Measurements from ENCODE around the gene EXOC7.

Gene EXOC7

GRCh38 chr17:76123749-76124581, 20.4 kb upstream of the EXOC7 start:
- H3K27ac ChIP-seq (ENCODE audit: low read length): no peak overlapping the region
- H3K9me3 ChIP-seq (ENCODE audit: insufficient read depth, low read depth, low read length): no peaks in the 10 kb centered on the region
- H3K36me3 ChIP-seq (ENCODE audit: insufficient read depth, low read depth, low read length): no peaks in the 10 kb centered on the region
- no peak overlapping the region for H3K4me3 ChIP-seq (ENCODE audit: low read length)
- peaks cover 14% of the 10 kb centered on the region for H3K27me3 ChIP-seq (ENCODE audit: insufficient read depth, low read length)
- peaks cover 7% of the 10 kb centered on the region; the same call in 1 of the 2 replicates for H3K4me1 ChIP-seq (ENCODE audit: insufficient read depth, low read length)
- H3K9ac ChIP-seq (ENCODE audit: low read depth, low read length): no peak overlapping the region

- Histone ChIP-seq H3K27ac (ENCODE audit: low read length) (no peak overlapping the region), H3K4me3 (ENCODE audit: low read length) (no peak overlapping the region), H3K36me3 (ENCODE audit: insufficient read depth, low read depth, low read length) (no peaks in the 10 kb centered on the region), H3K4me1 (ENCODE audit: insufficient read depth, low read length) (peaks cover 7% of the 10 kb centered on the region; the same call in 1 of the 2 replicates), H3K27me3 (ENCODE audit: insufficient read depth, low read length) (peaks cover 14% of the 10 kb centered on the region), H3K9ac (ENCODE audit: low read depth, low read length) (no peak overlapping the region), H3K9me3 (ENCODE audit: insufficient read depth, low read depth, low read length) (no peaks in the 10 kb centered on the region)
Measured at GRCh38 chr17:76123191-76123499, 19.6 kb upstream of the EXOC7 start.

- Histone ChIP-seq H3K9me3 (ENCODE audit: insufficient read depth, low read depth, low read length) (no peaks in the 10 kb centered on the region), H3K4me3 (ENCODE audit: low read length) (peak overlapping the region; percentile 53; the same call in 1 of the 2 replicates), H3K4me1 (ENCODE audit: insufficient read depth, low read length) (peaks cover 7% of the 10 kb centered on the region; the same call in 1 of the 2 replicates), H3K9ac (ENCODE audit: low read depth, low read length) (peak overlapping the region; percentile 51; the same call in 1 of the 2 replicates), H3K36me3 (ENCODE audit: insufficient read depth, low read depth, low read length) (no peaks in the 10 kb centered on the region), H3K27me3 (ENCODE audit: insufficient read depth, low read length) (peaks cover 14% of the 10 kb centered on the region), H3K27ac (ENCODE audit: low read length) (no peak overlapping the region)
Measured at GRCh38 chr17:76122431-76123190, 19.0 kb upstream of the EXOC7 start.

- no peak overlapping the region for H3K27ac ChIP-seq (ENCODE audit: low read length)
- peak overlapping the region; percentile 51; the same call in 1 of the 2 replicates for H3K9ac ChIP-seq (ENCODE audit: low read depth, low read length)
- peak overlapping the region; percentile 53; the same call in 1 of the 2 replicates for H3K4me3 ChIP-seq (ENCODE audit: low read length)
Measured at GRCh38 chr17:76121932-76122430, 18.4 kb upstream of the EXOC7 start.

GRCh38 chr17:76120658-76121008, 17.0 kb upstream of the EXOC7 start:
- H3K4me3 ChIP-seq (ENCODE audit: low read length): no peak overlapping the region
- no peak overlapping the region for H3K27ac ChIP-seq (ENCODE audit: low read length)
- H3K9ac ChIP-seq (ENCODE audit: low read depth, low read length): no peak overlapping the region
- H3K9me3 ChIP-seq (ENCODE audit: insufficient read depth, low read depth, low read length): no peaks in the 10 kb centered on the region
- H3K36me3 ChIP-seq (ENCODE audit: insufficient read depth, low read depth, low read length): no peaks in the 10 kb centered on the region
- H3K27me3 ChIP-seq (ENCODE audit: insufficient read depth, low read length): peaks cover 14% of the 10 kb centered on the region
- H3K4me1 ChIP-seq (ENCODE audit: insufficient read depth, low read length): peaks cover 7% of the 10 kb centered on the region; the same call in 1 of the 2 replicates

More at GRCh38 chr17:76121932-76122430, 18.4 kb upstream of the EXOC7 start:
- H3K4me1 ChIP-seq (ENCODE audit: insufficient read depth, low read length): peaks cover 7% of the 10 kb centered on the region; the same call in 1 of the 2 replicates
- no peaks in the 10 kb centered on the region for H3K9me3 ChIP-seq (ENCODE audit: insufficient read depth, low read depth, low read length)
- H3K36me3 ChIP-seq (ENCODE audit: insufficient read depth, low read depth, low read length): no peaks in the 10 kb centered on the region
- H3K27me3 ChIP-seq (ENCODE audit: insufficient read depth, low read length): peaks cover 14% of the 10 kb centered on the region

GRCh38 chr17:76119409-76120371, 16.1 kb upstream of the EXOC7 start:
- Histone ChIP-seq H3K9ac (ENCODE audit: low read depth, low read length) (no peak overlapping the region), H3K4me3 (ENCODE audit: low read length) (no peak overlapping the region), H3K9me3 (ENCODE audit: insufficient read depth, low read depth, low read length) (no peaks in the 10 kb centered on the region), H3K4me1 (ENCODE audit: insufficient read depth, low read length) (peaks cover 7% of the 10 kb centered on the region; the same call in 1 of the 2 replicates), H3K27ac (ENCODE audit: low read length) (no peak overlapping the region), H3K36me3 (ENCODE audit: insufficient read depth, low read depth, low read length) (no peaks in the 10 kb centered on the region), H3K27me3 (ENCODE audit: insufficient read depth, low read length) (peaks cover 14% of the 10 kb centered on the region)

GRCh38 chr17:76115138-76115754, 11.7 kb upstream of the EXOC7 start:
- Histone ChIP-seq H3K9ac (ENCODE audit: low read depth, low read length) (no peak overlapping the region), H3K4me1 (ENCODE audit: insufficient read depth, low read length) (peaks cover 1% of the 10 kb centered on the region; the same call in 1 of the 2 replicates), H3K9me3 (ENCODE audit: insufficient read depth, low read depth, low read length) (no peaks in the 10 kb centered on the region), H3K27ac (ENCODE audit: low read length) (no peak overlapping the region), H3K4me3 (ENCODE audit: low read length) (no peak overlapping the region), H3K27me3 (ENCODE audit: insufficient read depth, low read length) (0 out of 2 replicates have a peak, but pooled peaks cover 2% of the 10 kb centered on the region), H3K36me3 (ENCODE audit: insufficient read depth, low read depth, low read length) (no peaks in the 10 kb centered on the region)

GRCh38 chr17:76111956-76112355, 8.4 kb upstream of the EXOC7 start:
- Histone ChIP-seq H3K36me3 (ENCODE audit: insufficient read depth, low read depth, low read length) (no peaks in the 10 kb centered on the region), H3K4me1 (ENCODE audit: insufficient read depth, low read length) (no peaks in the 10 kb centered on the region), H3K27me3 (ENCODE audit: insufficient read depth, low read length) (no peaks in the 10 kb centered on the region), H3K27ac (ENCODE audit: low read length) (no peak overlapping the region), H3K9me3 (ENCODE audit: insufficient read depth, low read depth, low read length) (no peaks in the 10 kb centered on the region), H3K4me3 (ENCODE audit: low read length) (no peak overlapping the region), H3K9ac (ENCODE audit: low read depth, low read length) (no peak overlapping the region)

GRCh38 chr17:76107509-76107908, 3.9 kb upstream of the EXOC7 start:
- Histone ChIP-seq H3K4me1 (ENCODE audit: insufficient read depth, low read length) (peaks cover 14% of the 10 kb centered on the region), H3K9me3 (ENCODE audit: insufficient read depth, low read depth, low read length) (no peaks in the 10 kb centered on the region), H3K36me3 (ENCODE audit: insufficient read depth, low read depth, low read length) (no peaks in the 10 kb centered on the region), H3K4me3 (ENCODE audit: low read length) (no peak overlapping the region), H3K27ac (ENCODE audit: low read length) (no peak overlapping the region), H3K27me3 (ENCODE audit: insufficient read depth, low read length) (no peaks in the 10 kb centered on the region), H3K9ac (ENCODE audit: low read depth, low read length) (no peak overlapping the region)

- H3K27me3 ChIP-seq (ENCODE audit: insufficient read depth, low read length): no peaks in the 10 kb centered on the region
- no peak overlapping the region for H3K27ac ChIP-seq (ENCODE audit: low read length)
- peaks cover 6% of the 10 kb centered on the region; the same call in 1 of the 2 replicates for H3K36me3 ChIP-seq (ENCODE audit: insufficient read depth, low read depth, low read length)
- no peak overlapping the region; the same call in 1 of the 2 replicates for H3K9ac ChIP-seq (ENCODE audit: low read depth, low read length)
- no peaks in the 10 kb centered on the region for H3K9me3 ChIP-seq (ENCODE audit: insufficient read depth, low read depth, low read length)
- H3K4me1 ChIP-seq (ENCODE audit: insufficient read depth, low read length): peaks cover 14% of the 10 kb centered on the region
- no peak overlapping the region for H3K4me3 ChIP-seq (ENCODE audit: low read length)
Measured at GRCh38 chr17:76106703-76107102, 3.1 kb upstream of the EXOC7 start.

GRCh38 chr17:76104896-76105231, 1.3 kb upstream of the EXOC7 start:
- no peaks in the 10 kb centered on the region for H3K27me3 ChIP-seq (ENCODE audit: insufficient read depth, low read length)
- no peaks in the 10 kb centered on the region for H3K9me3 ChIP-seq (ENCODE audit: insufficient read depth, low read depth, low read length)
- no peak overlapping the region for H3K27ac ChIP-seq (ENCODE audit: low read length)
- H3K9ac ChIP-seq (ENCODE audit: low read depth, low read length): no peak overlapping the region
- H3K4me3 ChIP-seq (ENCODE audit: low read length): no peak overlapping the region
- peaks cover 14% of the 10 kb centered on the region for H3K4me1 ChIP-seq (ENCODE audit: insufficient read depth, low read length)
- peaks cover 20% of the 10 kb centered on the region for H3K36me3 ChIP-seq (ENCODE audit: insufficient read depth, low read depth, low read length)

Data from iPS-20b (cell line).